DMS53 (cell line): ENCODE measurements around the gene MYOZ2.
"Not testable (repeated sequence)": the region's sequence is repeated elsewhere in the genome, so short reads cannot be mapped to it uniquely, and the experiment has no call there.

Experiments used
- DNase-seq: peaks from one replicate; lab custom pipeline; 2025; lab: John Stamatoyannopoulos, UW

MYOZ2 gene

GRCh38 chr4:119128148-119128547 is 7.5 kb upstream of the MYOZ2 start:
- DNase-seq: no peak

- DNase-seq: peak; percentile 65
Observed at GRCh38 chr4:119130365-119131065, 5.1 kb upstream of the MYOZ2 start.

DNA sequence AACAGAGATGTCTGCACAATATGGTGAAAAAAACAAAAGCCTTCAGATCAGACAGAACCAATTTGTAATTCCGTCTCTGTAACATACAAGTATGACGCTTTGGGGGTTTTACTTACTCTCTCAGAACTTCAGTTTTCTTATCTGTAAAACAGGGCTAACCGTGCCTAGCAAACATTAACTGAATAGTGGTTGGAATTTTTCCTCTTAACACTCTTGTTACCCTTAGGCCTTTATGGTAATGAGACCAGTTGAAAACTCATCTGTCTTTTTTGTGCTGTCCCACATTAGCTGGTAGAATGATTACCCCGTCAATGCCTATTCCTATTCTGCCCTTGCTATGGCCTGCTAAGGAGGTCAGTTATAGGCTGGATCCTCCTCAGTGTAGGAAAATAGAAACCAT is 4.5 kb upstream of the MYOZ2 start:
- no peak for DNase-seq

GRCh38 chr4:119132306-119132705 is 3.3 kb upstream of the MYOZ2 start:
- no peak for DNase-seq

DNA sequence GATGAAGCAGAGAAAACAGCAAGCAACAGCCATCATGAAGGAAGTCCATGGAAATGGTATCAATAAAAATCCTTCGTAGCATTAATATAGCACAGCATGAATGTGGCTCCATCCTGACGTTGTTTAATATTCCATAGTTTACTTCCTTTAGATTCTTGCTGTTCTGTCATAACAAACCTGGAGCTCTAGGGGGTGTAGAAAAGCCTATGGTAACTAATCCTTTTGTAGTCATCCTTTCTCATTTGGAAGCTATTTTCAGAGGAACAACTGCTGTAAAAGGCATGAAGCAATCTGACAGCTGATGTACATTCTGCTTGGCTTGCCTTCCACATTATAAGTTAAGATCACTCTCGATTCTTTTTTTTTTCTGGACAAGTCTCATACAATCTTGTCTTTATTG is 914 bp downstream of the MYOZ2 start:
- DNase-seq: no peak

DNA sequence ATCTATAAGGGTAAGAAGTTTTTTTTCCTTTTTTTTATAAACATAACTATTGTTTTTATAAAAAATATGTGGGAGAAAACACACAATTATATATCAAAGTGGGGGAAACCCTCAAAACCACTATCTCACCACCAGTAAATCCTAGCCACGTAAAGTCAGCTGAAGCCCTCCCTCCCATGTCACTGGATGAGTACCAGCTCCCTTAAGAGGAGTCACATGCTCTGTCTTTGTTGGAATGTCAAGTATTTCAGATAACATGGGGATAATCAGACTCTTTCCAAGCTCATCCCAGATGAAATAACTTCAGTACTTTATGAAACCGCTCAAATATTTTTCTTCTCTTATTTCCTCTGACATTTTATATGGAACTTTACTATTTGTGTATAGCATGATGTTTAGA is 2.4 kb downstream of the MYOZ2 start:
- no peak for DNase-seq

DNA sequence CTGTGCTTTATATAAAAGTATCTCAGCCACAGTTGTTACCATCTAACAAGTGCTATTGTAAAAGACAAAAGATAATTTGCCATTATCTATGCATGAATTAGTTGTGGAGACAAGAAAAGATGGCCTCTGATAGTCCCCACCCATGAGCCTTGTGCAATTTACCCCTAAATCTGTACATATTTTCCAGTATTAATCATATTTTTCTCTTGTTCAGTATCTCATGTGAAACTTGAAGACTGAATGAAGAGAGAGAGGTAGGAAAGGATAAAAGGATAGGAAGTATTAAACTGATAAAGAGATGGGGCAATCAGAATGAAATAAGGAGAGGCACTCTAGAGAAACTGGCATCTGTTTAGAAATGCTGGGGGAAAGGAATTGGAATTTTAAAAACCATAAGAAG is 3.7 kb downstream of the MYOZ2 start:
- no peak for DNase-seq

DNA sequence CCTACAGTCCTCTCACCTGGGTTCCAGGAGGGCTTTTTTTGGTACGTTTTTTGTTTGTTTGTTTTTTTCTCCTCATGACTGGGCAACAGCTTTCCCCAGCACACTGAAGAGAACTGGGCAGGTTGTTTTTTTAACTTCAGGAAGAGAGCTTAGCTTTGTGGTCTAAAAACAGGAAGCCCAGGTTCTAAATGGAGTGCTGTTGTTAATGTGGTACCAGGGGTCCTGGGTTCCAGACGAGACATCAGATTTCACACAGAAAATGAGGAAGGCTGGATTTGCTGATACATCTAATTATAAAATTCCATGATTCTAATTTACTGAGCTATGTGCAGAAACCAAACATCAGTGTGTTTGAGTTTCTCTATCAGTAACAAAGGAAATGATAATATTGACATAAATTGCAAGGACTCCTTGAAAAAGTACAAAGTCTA is 4.2 kb downstream of the MYOZ2 start:
- peak; percentile 71 for DNase-seq

DNA sequence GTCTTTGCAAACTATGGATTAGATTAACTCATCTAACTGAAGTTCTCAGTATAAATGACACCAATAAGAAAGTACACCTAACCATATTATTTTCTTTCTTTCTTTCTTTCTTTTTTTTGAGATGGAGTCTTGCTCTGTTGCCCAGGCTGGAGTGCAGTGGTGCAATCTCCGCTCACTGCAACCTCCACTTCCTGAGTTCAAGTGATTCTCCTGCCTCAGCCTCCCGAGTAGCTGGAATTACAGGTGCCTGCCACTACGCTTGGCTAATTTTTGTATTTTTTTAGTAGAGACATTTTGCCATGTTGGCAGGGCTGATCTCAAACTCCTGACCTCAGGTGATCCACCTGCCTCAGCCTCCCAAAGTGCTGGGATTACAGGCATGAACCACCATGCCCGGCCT is 5.7 kb downstream of the MYOZ2 start:
- not testable (repeated sequence) for DNase-seq

- DNase-seq: no peak
Observed at GRCh38 chr4:119142833-119143232, 7.2 kb downstream of the MYOZ2 start.

DNA sequence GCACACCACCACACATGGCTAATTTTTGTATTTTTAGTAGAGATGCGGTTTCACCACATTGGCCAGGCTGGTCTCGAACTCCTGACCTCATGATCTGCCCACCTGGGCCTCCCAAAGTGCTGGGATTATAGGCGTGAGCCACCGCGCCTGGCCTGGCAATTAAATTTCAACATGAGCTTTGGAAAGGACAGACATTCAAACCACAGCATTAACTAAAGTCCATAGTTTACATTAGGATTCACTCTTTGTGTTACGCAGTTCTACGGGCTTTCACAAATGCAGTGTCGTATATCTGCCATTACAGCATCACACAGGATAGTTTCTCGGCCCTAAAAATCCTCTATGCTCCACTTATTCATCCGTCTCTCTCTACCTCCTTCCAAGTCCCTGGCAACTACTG is 7.7 kb downstream of the MYOZ2 start:
- not testable (repeated sequence) for DNase-seq

DNA sequence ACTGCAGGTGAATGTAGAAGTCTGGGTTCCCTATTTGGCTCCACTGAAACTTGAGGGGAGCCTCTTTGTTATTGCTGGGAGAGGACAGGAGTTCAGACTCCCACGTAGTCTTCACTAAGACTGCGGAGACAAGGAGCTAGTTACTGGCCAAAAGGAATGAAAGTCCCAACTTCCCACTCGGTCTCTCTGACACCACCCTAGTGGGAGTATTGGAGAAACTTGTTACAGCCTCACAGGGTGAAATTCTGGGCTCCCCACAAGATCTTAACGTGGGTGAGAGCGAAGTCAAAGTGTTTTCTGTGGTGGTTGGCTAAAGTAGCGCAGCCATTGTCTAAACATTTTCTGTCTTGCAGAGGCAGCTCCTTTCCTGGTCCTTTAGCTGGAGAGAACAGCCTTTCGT is 13.5 kb downstream of the MYOZ2 start:
- DNase-seq: no peak

GRCh38 chr4:119151161-119151560 is 15.5 kb downstream of the MYOZ2 start:
- DNase-seq: no peak

GRCh38 chr4:119152741-119153140 is 17.1 kb downstream of the MYOZ2 start:
- no peak for DNase-seq

DNA sequence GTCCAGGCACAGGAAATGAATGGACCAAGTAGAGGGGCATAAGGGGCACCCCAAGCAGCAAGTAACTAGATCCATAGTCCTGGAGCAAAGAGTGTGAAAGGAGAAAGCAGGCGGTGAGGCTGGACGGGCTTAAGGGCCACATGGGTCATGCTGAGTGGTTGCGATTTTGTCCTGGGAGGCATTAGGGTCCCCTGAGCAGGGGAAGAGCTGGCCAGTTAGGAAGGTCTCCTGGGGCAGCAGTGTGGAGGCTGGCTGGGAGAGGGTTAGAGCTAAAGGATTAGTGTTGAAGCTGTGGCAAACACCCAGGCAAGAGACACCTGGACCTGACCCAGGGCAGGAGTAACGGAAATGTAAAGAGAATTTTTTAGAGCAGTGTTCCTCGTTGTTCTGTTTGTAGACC is 26.5 kb downstream of the MYOZ2 start:
- no peak for DNase-seq

GRCh38 chr4:119165767-119166166 is 30.1 kb downstream of the MYOZ2 start:
- peak; percentile 6 for DNase-seq

DNA sequence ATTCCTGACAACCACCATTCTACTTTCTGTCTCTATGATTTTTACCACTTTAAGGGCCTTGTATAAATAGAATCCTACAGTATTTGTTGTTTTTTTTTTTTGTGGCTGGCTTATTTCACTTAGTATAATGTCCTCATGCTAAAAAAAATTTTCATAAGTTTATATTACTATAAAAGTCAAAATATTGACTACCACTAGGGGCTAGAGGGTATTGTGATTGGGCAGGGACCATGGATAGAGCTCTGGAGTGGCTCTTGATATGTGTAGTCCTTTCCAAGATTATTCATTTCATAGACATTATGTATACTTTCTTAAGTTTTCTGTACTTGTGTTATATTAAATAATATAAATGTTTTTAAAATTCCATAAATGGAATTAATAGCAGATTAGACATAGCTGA is 34.6 kb downstream of the MYOZ2 start:
- no peak for DNase-seq

- DNase-seq: no peak
Observed at GRCh38 chr4:119172223-119172622, 36.6 kb downstream of the MYOZ2 start.

- DNase-seq: not testable (repeated sequence)
Observed at GRCh38 chr4:119173729-119174361, 38.2 kb downstream of the MYOZ2 start.

GRCh38 chr4:119179011-119179410 is 43.4 kb downstream of the MYOZ2 start:
- no peak for DNase-seq

GRCh38 chr4:119184128-119184527 is 48.5 kb downstream of the MYOZ2 start:
- no peak for DNase-seq

- no peak for DNase-seq
Observed at GRCh38 chr4:119189638-119190037, 54.0 kb downstream of the MYOZ2 start.

- no peak for DNase-seq
Observed at GRCh38 chr4:119190354-119190753, 54.7 kb downstream of the MYOZ2 start.

DNA sequence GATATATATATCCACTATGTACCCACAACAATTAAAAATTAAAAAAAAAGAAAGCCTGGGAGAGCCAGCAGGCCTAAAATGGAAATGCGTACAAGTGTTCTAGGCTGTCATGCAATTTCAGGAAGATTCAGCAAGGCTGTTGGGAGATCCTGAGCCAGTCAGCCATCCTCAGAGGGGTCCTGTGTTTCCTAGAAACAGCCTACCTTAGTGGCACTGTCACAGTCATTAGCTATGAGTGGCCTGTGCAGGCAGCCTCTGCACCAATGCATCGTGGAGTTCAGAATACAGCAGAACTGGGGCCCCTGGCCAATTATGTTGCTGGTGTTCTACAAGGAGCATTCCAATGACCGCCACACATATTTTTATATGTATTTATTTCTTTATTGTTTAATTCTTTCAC is 55.9 kb downstream of the MYOZ2 start:
- no peak for DNase-seq
